Muscle layer of colon (tissue), 2 donors: ENCODE measurements around the gene EMC8.
"Not testable (repeated sequence)": the region's sequence is repeated elsewhere in the genome, so short reads cannot be mapped to it uniquely, and the experiment has no call there.

Experiments
- H3K27ac ChIP-seq: one replicate; pipeline ENCODE4 v1.7.0; 2013; ENCODE audit warnings: low read depth, mild to moderate bottlenecking, low read length, moderate library complexity
- H3K27me3 ChIP-seq, 2 donors: one replicate each; pipeline ENCODE4 v1.7.0; 2013; ENCODE audit warnings: low read length in 2 of 2, mild to moderate bottlenecking in 2 of 2; ENCODE audit not compliant: insufficient read depth in 2 of 2, control insufficient read depth in 1 of 2
- H3K36me3 ChIP-seq: one replicate; pipeline ENCODE4 v1.7.0; 2013; ENCODE audit warnings: mild to moderate bottlenecking, low read length; ENCODE audit not compliant: insufficient read depth
- H3K4me1 ChIP-seq: one replicate; pipeline ENCODE4 v1.7.0; 2013; ENCODE audit warnings: mild to moderate bottlenecking, low read length; ENCODE audit not compliant: insufficient read depth
- H3K4me3 ChIP-seq, 2 donors: one replicate each; pipeline ENCODE4 v1.7.0; 2013; ENCODE audit warnings: low read length in 2 of 2, low read depth in 1 of 2, mild to moderate bottlenecking in 1 of 2, moderate library complexity in 1 of 2
- H3K9ac ChIP-seq: one replicate; pipeline ENCODE4 v1.7.0; 2013; ENCODE audit warnings: low read length
- H3K9me3 ChIP-seq: one replicate; pipeline ENCODE4 v1.7.0; 2013; ENCODE audit warnings: mild to moderate bottlenecking, low read length
- donor health status: abdominal sarcoma.
- donor health status: Adenocarcinoma of cecum.

The EMC8 gene

DNA sequence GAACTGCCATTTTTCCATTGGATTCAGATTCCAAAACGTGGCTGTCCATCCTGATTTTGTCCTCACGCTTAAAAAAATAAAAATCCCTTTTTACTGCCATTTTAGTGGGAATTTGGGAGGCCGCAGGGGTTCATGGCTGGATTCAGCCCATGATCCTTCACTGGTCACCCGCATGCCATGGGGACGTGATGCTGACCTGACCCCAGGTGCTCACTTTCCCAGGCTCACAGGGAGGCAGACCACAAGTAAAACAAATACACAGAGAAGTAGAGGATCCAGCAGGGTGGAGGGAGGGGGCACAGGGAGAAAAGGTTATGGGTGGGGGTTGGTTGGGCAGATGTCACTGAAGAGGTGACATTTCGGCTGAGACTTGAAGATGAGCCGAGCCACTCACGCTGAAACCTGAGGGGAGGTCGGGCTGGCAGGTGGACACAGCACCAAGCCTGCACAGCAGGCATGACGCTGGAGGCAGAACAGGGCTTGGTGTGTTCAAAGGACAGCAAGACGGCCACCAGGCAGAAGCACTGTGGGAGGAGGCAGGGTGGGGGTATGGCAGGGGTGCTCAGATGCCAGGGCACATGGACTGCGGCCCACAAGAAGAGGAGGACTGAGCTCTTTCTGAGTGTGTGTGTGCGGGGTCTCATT is 10.9 kb upstream of the EMC8 start:
- no peaks in the 10 kb centered on the region for H3K4me1 ChIP-seq
- H3K27ac ChIP-seq, result no peak overlapping the region
- H3K27me3 ChIP-seq, result no peaks in the 10 kb centered on the region
- no peak overlapping the region for H3K4me3 ChIP-seq
- H3K9me3 ChIP-seq, result no peaks in the 10 kb centered on the region
- H3K36me3 ChIP-seq, result peaks cover 18% of the 10 kb centered on the region
- H3K9ac ChIP-seq, result no peak overlapping the region

DNA sequence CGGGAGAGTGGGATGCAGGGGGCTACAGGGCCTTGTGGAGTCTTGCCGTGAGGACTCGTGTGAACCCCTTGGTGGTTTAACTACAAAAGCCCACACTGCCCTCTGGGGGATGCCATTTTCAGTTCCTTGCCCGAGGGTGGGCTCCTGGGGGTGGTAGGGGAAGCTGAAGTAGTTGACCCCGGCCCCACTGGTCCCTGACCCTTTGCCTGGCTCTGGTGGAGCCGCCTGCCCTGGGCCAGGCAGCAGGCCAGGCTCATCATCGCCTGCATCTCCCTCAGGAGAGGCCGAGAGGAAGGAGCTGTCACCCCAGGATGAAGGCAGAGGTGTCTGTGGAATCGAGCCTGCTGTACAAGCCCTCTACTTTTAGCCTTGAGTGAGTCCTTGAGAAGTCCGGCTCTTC is 10.3 kb upstream of the EMC8 start:
- Histone ChIP-seq H3K9me3 (no peaks in the 10 kb centered on the region), H3K9ac (no peak overlapping the region), H3K4me1 (no peaks in the 10 kb centered on the region), H3K27ac (no peak overlapping the region), H3K4me3 (no peak overlapping the region), H3K36me3 (peaks cover 24% of the 10 kb centered on the region), H3K27me3 (no peaks in the 10 kb centered on the region)

DNA sequence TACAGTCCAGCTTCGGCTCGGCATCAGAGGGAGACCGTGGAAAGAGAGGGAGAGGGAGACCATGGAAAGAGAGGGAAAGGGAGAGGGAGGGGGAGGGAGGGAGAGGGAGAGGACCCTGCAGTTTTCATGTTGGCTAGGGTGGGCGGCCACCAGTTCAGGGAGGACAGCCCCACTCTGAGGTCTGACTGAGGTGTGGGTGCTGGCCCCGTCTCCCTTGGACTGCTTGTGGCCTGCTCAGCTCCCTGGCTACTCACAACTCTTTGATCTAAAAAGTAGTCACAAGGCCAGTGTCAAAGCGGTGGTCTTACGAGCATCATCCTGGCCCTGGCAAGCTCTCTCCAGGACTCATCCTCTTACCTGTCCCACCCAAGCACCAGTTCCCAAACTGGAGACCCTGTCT is 9.6 kb upstream of the EMC8 start:
- H3K27ac ChIP-seq, result no peak overlapping the region
- H3K27me3 ChIP-seq, result no peaks in the 10 kb centered on the region
- H3K9me3 ChIP-seq, result no peaks in the 10 kb centered on the region
- H3K36me3 ChIP-seq, result peaks cover 26% of the 10 kb centered on the region
- no peak overlapping the region for H3K9ac ChIP-seq
- no peaks in the 10 kb centered on the region for H3K4me1 ChIP-seq
- no peak overlapping the region for H3K4me3 ChIP-seq

GRCh38 chr16:85808104-85808503 is 8.8 kb upstream of the EMC8 start:
- peaks cover 34% of the 10 kb centered on the region for H3K36me3 ChIP-seq
- not testable (repeated sequence) for H3K4me1 ChIP-seq

DNA sequence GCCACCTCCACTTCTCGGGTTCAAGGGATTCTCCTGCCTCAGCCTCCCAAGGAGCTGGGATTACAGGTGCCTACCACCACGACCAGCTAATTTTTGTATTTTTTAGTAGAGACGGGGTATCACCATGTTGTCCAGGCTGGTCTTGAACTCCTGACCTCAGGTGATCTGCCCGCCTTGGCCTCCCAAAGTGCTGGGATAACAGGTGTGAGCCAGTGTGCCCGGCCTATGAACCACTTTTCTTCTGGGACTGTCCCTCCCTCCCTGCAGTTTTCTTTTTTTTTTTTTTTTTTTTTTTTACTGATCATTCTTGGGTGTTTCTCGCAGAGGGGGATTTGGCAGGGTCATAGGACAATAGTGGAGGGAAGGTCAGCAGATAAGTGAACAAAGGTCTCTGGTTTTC is 8.0 kb upstream of the EMC8 start:
- H3K27me3 ChIP-seq, H3K4me1 ChIP-seq: not testable (repeated sequence)
- peaks cover 41% of the 10 kb centered on the region for H3K36me3 ChIP-seq

More at GRCh38 chr16:85808104-85808503, 8.8 kb upstream of the EMC8 start:
- not testable (repeated sequence) for H3K4me3 ChIP-seq, H3K9ac ChIP-seq, H3K9me3 ChIP-seq, H3K27me3 ChIP-seq, H3K27ac ChIP-seq

GRCh38 chr16:85806539-85806938 is 7.2 kb upstream of the EMC8 start:
- Histone ChIP-seq H3K9ac (no peak overlapping the region), H3K27me3 (no peaks in the 10 kb centered on the region), H3K27ac (no peak overlapping the region), H3K4me1 (peaks cover 9% of the 10 kb centered on the region), H3K9me3 (no peaks in the 10 kb centered on the region), H3K36me3 (peaks cover 49% of the 10 kb centered on the region), H3K4me3 (no peak overlapping the region)

More for the DNA sequence above, 8.0 kb upstream of the EMC8 start:
- not testable (repeated sequence) for H3K27ac ChIP-seq, H3K4me3 ChIP-seq, H3K9me3 ChIP-seq, H3K9ac ChIP-seq

GRCh38 chr16:85805442-85806045 is 6.2 kb upstream of the EMC8 start:
- Histone ChIP-seq H3K27ac (no peak overlapping the region), H3K9me3 (no peaks in the 10 kb centered on the region), H3K4me3 (no peak overlapping the region), H3K36me3 (peaks cover 56% of the 10 kb centered on the region), H3K9ac (no peak overlapping the region), H3K4me1 (peaks cover 19% of the 10 kb centered on the region), H3K27me3 (no peaks in the 10 kb centered on the region)

DNA sequence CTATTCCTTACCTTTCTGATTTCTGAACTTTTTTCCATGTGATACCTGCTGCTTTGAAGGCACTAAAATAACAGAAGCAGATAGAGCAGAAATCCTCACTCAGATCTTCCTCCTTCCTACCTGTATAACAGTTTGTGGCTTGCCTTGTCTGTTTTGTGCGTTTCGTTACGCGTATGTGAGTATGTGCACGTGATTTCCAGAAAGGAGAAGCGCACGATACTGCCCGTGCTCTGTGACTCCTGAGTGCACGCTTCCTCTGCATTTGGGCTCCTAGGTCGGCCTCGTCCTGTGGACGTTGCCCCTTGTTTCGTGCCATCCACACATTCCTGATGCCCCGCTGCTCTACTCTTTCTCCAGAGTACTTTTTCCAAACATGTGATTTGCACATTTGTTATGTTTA is 4.2 kb upstream of the EMC8 start:
- Histone ChIP-seq H3K27me3 (no peaks in the 10 kb centered on the region), H3K27ac (no peak overlapping the region), H3K4me3 (no peak overlapping the region), H3K9ac (no peak overlapping the region), H3K4me1 (peaks cover 23% of the 10 kb centered on the region), H3K36me3 (peaks cover 56% of the 10 kb centered on the region), H3K9me3 (no peaks in the 10 kb centered on the region)

DNA sequence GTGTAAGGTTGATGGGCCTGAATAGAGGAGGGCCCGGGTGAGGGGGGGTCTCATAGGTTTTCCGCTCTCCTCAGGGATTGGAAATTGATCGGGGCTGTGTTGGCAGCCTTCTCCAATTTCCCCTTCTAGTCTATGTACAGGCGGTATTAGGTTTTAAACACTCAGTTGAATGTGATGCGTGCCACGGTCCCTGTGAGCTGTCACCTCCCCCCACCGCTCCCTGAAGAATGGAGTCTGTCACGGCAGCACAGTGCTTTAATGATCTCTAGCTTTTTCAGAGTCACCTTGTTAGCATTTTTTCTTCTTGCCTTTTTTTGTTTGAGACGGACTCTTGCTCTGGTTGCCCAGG is 951 bp upstream of the EMC8 start:
- Histone ChIP-seq H3K27me3 (no peaks in the 10 kb centered on the region), H3K4me3 (peak overlapping the region; percentile 86 to 96), H3K4me1 (peaks cover 35% of the 10 kb centered on the region), H3K36me3 (peaks cover 60% of the 10 kb centered on the region), H3K27ac (peak overlapping the region; percentile 87), H3K9ac (peak overlapping the region; percentile 86), H3K9me3 (no peaks in the 10 kb centered on the region)

GRCh38 chr16:85798901-85799496 is 345 bp downstream of the EMC8 start:
- no peaks in the 10 kb centered on the region for H3K9me3 ChIP-seq
- peak overlapping the region; percentile 74 for H3K9ac ChIP-seq
- peak overlapping the region; percentile 94 to 96 for H3K4me3 ChIP-seq
- H3K27ac ChIP-seq, result peak overlapping the region; percentile 87
- no peaks in the 10 kb centered on the region for H3K27me3 ChIP-seq
- H3K36me3 ChIP-seq, result peaks cover 62% of the 10 kb centered on the region
- H3K4me1 ChIP-seq, result peaks cover 35% of the 10 kb centered on the region

DNA sequence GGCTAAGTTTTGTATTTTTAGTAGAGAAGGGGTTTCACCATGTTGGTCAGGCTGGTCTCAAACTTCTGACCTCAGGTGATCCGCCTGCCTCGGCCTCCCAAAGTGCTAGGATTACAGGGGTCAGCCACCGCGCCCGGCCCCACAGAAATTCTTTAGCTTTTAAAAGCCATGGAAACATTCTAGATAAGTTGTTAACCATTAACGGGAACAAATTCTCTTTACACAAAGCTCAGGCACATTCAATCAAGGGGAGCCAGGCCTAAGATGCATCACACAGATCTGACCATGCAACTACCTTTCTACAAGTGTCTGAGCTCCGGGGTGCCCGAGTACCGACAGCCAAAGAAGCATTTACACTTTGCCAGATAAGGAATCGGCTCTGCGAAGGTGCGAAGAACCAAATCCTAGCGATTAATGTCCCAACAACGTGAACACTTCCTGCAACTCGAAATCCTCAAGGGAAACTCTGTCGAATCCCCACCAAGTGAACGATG is 1.0 kb downstream of the EMC8 start:
- H3K27ac ChIP-seq, result peak overlapping the region; percentile 87
- no peaks in the 10 kb centered on the region for H3K27me3 ChIP-seq
- H3K9me3 ChIP-seq, result no peaks in the 10 kb centered on the region
- peaks cover 35% of the 10 kb centered on the region for H3K4me1 ChIP-seq
- peak overlapping the region; percentile 74 for H3K9ac ChIP-seq
- peak overlapping the region; percentile 94 to 96 for H3K4me3 ChIP-seq
- H3K36me3 ChIP-seq, result peaks cover 63% of the 10 kb centered on the region
